H1 (cell line): ENCODE results near the gene MDFI. TPM values are rescaled to one million over a fixed set of nuclear protein-coding genes. Genes with fewer than 3 reads are reported as not detected.

Source experiments
- CTCF ChIA-PET: fragments of 300-600 bp; sonication (Branson Sonifier 250); formaldehyde crosslinking; loops from one replicate; lab custom pipeline; 2021; ENCODE audit not compliant: partially characterized antibody; lab: Charles Lee
- POLR2A ChIA-PET: fragments of 300-600 bp; sonication (Branson Sonifier 250); formaldehyde crosslinking; loops from one replicate; lab custom pipeline; 2021; ENCODE audit warnings: inconsistent platforms; ENCODE audit not compliant: partially characterized antibody; lab: Charles Lee
- DNase-seq, 2 experiments: peaks; one replicate each; pipeline versions ENCODE4 v3.0.0 to v3.0.0-alpha.2; 2010 to 2022; ENCODE audit warnings: low spot score in 2 of 2, low read depth in 1 of 2, mixed read lengths in 1 of 2
- FAIRE-seq: peaks from 2 replicates; lab custom pipeline; 2011; peaks lifted over from hg19 to GRCh38; lab: Jason Lieb, UNC
- H2AFZ ChIP-seq: 2 replicates; pipeline ENCODE4 v1.8.1; 2012; ENCODE audit warnings: low read length, inconsistent platforms
- H2AK5ac ChIP-seq: 2 replicates; pipeline ENCODE4 v1.6.1; 2013; ENCODE audit warnings: low read depth, low read length
- H2BK120ac ChIP-seq: replicated peaks from 2 replicates; pipeline ENCODE3; 2013; ENCODE audit warnings: low read depth, low read length, inconsistent platforms
- H2BK12ac ChIP-seq: 2 replicates; pipeline ENCODE4 v1.6.1; 2013; ENCODE audit warnings: low read depth, low read length
- H2BK15ac ChIP-seq: 2 replicates; pipeline ENCODE4 v1.6.1; 2013; ENCODE audit warnings: low read length
- H2BK20ac ChIP-seq: 2 replicates; pipeline ENCODE4 v1.6.1; 2013; ENCODE audit warnings: low read length
- H2BK5ac ChIP-seq: 2 replicates; pipeline ENCODE4 v1.6.1; 2013; ENCODE audit warnings: low read depth, low read length
- H3K14ac ChIP-seq: 2 replicates; pipeline ENCODE4 v1.6.1; 2013; ENCODE audit warnings: inconsistent platforms; ENCODE audit not compliant: insufficient read length
- H3K18ac ChIP-seq: 2 replicates; pipeline ENCODE4 v1.6.1; 2013; ENCODE audit warnings: low read length; ENCODE audit errors: extremely low read depth
- H3K23ac ChIP-seq: 2 replicates; pipeline ENCODE4 v1.6.1; 2013; ENCODE audit warnings: inconsistent platforms; ENCODE audit not compliant: insufficient read length
- H3K23me2 ChIP-seq: 2 replicates; pipeline ENCODE4 v1.6.1; 2013; ENCODE audit warnings: low read depth, low read length
- H3K27ac ChIP-seq: 2 replicates; pipeline ENCODE4 v1.6.1; 2011; ENCODE audit warnings: low read depth, low read length, inconsistent platforms
- H3K27me3 ChIP-seq, 4 experiments: replicated peaks in 1 of 4; 1 replicate in 1 of 4; 2 replicates in 3 of 4; pipeline versions ENCODE4 v1.6.1 to v1.8.1; 2011 to 2013; ENCODE audit warnings: low read length in 3 of 4, mild to moderate bottlenecking in 3 of 4, inconsistent platforms in 2 of 4, mixed read lengths in 2 of 4, moderate library complexity in 1 of 4; ENCODE audit not compliant: control insufficient read depth in 3 of 4, insufficient read depth in 3 of 4; ENCODE audit errors: extremely low read depth in 1 of 4
- H3K36me3 ChIP-seq, 4 experiments: 2 replicates each; pipeline versions ENCODE4 v1.6.1 to v1.8.1; 2011 to 2013; ENCODE audit warnings: mild to moderate bottlenecking in 4 of 4, low read length in 3 of 4, moderate library complexity in 2 of 4, control low read depth in 1 of 4, inconsistent platforms in 1 of 4; ENCODE audit not compliant: insufficient read depth in 4 of 4, control insufficient read depth in 2 of 4
- H3K4ac ChIP-seq: replicated peaks from 2 replicates; pipeline ENCODE3; 2013; ENCODE audit warnings: low read length, low read depth, mixed read lengths, inconsistent platforms; ENCODE audit not compliant: insufficient read length
- H3K4me1 ChIP-seq, 4 experiments: replicated peaks in 1 of 4; 1 replicate in 1 of 4; 2 replicates in 3 of 4; pipeline versions ENCODE4 v1.6.1 to v1.8.1; 2011 to 2013; ENCODE audit warnings: low read length in 3 of 4, inconsistent platforms in 2 of 4, mixed read lengths in 1 of 4; ENCODE audit not compliant: insufficient read depth in 4 of 4, control insufficient read depth in 3 of 4
- H3K4me2 ChIP-seq, 2 experiments: 2 replicates each; pipeline versions ENCODE4 v1.6.1 to v1.8.1; 2011 to 2013; ENCODE audit warnings: low read depth in 2 of 2, low read length in 2 of 2, control low read depth in 1 of 2, inconsistent platforms in 1 of 2, mild to moderate bottlenecking in 1 of 2; ENCODE audit not compliant: insufficient read depth in 1 of 2
- H3K4me3 ChIP-seq, 4 experiments: fragments of 200-600, 300-600 bp in 1 of 4; sonication (generic), shearing (Covaris generic), sonication (Bioruptor Twin) in 1 of 4; 2 replicates each; pipeline versions ENCODE4 v1.5.1 to v1.8.1; 2011 to 2016; ENCODE audit warnings: low read length in 4 of 4, low read depth in 3 of 4, control low read depth in 2 of 4, inconsistent platforms in 2 of 4, mild to moderate bottlenecking in 2 of 4, mixed read lengths in 1 of 4, moderate library complexity in 1 of 4; ENCODE audit not compliant: insufficient read depth in 2 of 4; ENCODE audit errors: extremely low read depth in 1 of 4
- H3K56ac ChIP-seq: replicated peaks from 2 replicates; pipeline ENCODE3; 2013; ENCODE audit warnings: low read depth, mild to moderate bottlenecking, mixed read lengths, low read length, inconsistent platforms; ENCODE audit not compliant: insufficient read length
- H3K79me1 ChIP-seq: 2 replicates; pipeline ENCODE4 v1.6.1; 2013; ENCODE audit warnings: low read depth, low read length, control low read depth
- H3K79me2 ChIP-seq, 2 experiments: 2 replicates each; pipeline versions ENCODE4 v1.6.1 to v1.8.1; 2012 to 2013; ENCODE audit warnings: low read length in 2 of 2, mild to moderate bottlenecking in 2 of 2, inconsistent platforms in 1 of 2; ENCODE audit not compliant: insufficient read depth in 2 of 2, control insufficient read depth in 1 of 2
- H3K9ac ChIP-seq, 4 experiments: replicated peaks in 1 of 4; 1 replicate in 1 of 4; 2 replicates in 3 of 4; pipeline versions ENCODE4 v1.6.1 to v1.8.1; 2011 to 2013; ENCODE audit warnings: low read depth in 3 of 4, low read length in 3 of 4, control low read depth in 2 of 4, mild to moderate bottlenecking in 2 of 4, moderate library complexity in 2 of 4, inconsistent platforms in 1 of 4; ENCODE audit errors: extremely low read depth in 1 of 4
- H3K9me3 ChIP-seq, 2 experiments: 2 replicates each; pipeline versions ENCODE4 v1.6.1 to v1.8.1; 2012 to 2013; ENCODE audit warnings: mild to moderate bottlenecking in 2 of 2, moderate library complexity in 2 of 2, control low read depth in 1 of 2, inconsistent platforms in 1 of 2, low read depth in 1 of 2, low read length in 1 of 2, mixed read lengths in 1 of 2; ENCODE audit not compliant: insufficient read depth in 2 of 2
- H4K20me1 ChIP-seq, 2 experiments: replicated peaks in 1 of 2; 2 replicates each; pipeline versions ENCODE3 to v1.8.1; 2011 to 2013; ENCODE audit warnings: inconsistent platforms in 2 of 2, low read length in 2 of 2, mild to moderate bottlenecking in 1 of 2; ENCODE audit not compliant: insufficient read depth in 2 of 2, control insufficient read depth in 1 of 2
- H4K5ac ChIP-seq: 2 replicates; pipeline ENCODE4 v1.6.1; 2013; ENCODE audit warnings: low read length, low read depth, mixed read lengths, inconsistent platforms; ENCODE audit not compliant: insufficient read length
- H4K8ac ChIP-seq: 2 replicates; pipeline ENCODE4 v1.8.0; 2013; ENCODE audit warnings: mild to moderate bottlenecking, moderate library complexity, low read length, inconsistent platforms; ENCODE audit not compliant: insufficient read depth; ENCODE audit errors: extremely low read depth
- H4K91ac ChIP-seq: replicated peaks from 2 replicates; pipeline ENCODE3; 2013; ENCODE audit warnings: low read length, mixed read lengths, inconsistent platforms; ENCODE audit not compliant: insufficient read length
- BACH1 ChIP-seq: IDR thresholded peaks from 2 replicates; pipeline ENCODE4 v1.6.1; 2012; ENCODE audit warnings: low read length, improper control_type of control experiment
- CBX8 ChIP-seq: fragments of 300-800, 300-1000 bp; sonication (generic); IDR thresholded peaks from 2 replicates; pipeline ENCODE4 v1.7.1; 2016; ENCODE audit warnings: low read depth, low read length, borderline replicate concordance
- CHD1 ChIP-seq: IDR thresholded peaks from 2 replicates; pipeline ENCODE4 v1.6.1; 2012; ENCODE audit warnings: low read depth, low read length, improper control_type of control experiment
- CHD2 ChIP-seq: IDR thresholded peaks from 2 replicates; pipeline ENCODE4 v1.6.1; 2012; ENCODE audit warnings: low read length, improper control_type of control experiment
- GTF2F1 ChIP-seq: IDR thresholded peaks from 2 replicates; pipeline ENCODE4 v1.6.1; 2012; ENCODE audit warnings: low read depth, low read length, improper control_type of control experiment, borderline replicate concordance
- JUND ChIP-seq: IDR thresholded peaks from 2 replicates; pipeline ENCODE4 v1.6.1; 2011; ENCODE audit warnings: mild to moderate bottlenecking, improper control_type of control experiment, low read length
- NRF1 ChIP-seq: IDR thresholded peaks from 2 replicates; pipeline ENCODE4 v1.6.1; 2011; ENCODE audit warnings: mild to moderate bottlenecking, low read depth, low read length, improper control_type of control experiment
- PHF8 ChIP-seq: fragments of 200-600 bp; sonication (generic); conservative IDR thresholded peaks from 2 replicates; pipeline ENCODE4 v1.7.1; 2012; ENCODE audit warnings: low read depth, mild to moderate bottlenecking, inconsistent platforms, low read length, moderate library complexity
- SIX5 ChIP-seq: IDR thresholded peaks from 2 replicates; pipeline ENCODE4 v1.6.1; 2011; ENCODE audit warnings: mild to moderate bottlenecking, low read depth, low read length
- SP4 ChIP-seq: IDR thresholded peaks from 2 replicates; pipeline ENCODE4 v1.6.1; 2012; ENCODE audit warnings: low read length, inconsistent platforms
- YY1 ChIP-seq: IDR thresholded peaks from 2 replicates; pipeline ENCODE4 v1.6.1; 2011; ENCODE audit warnings: low read depth, mild to moderate bottlenecking, low read length
- WGBS, 2 experiments: shearing (Covaris generic) in 1 of 2; methylation state at CpG; one replicate each; pipeline versions ENCODE4 v1.1.6 to v1.1.7; 2013 to 2015; ENCODE audit warnings: low lambda C conversion rate in 2 of 2, mixed read lengths in 2 of 2, inconsistent platforms in 1 of 2, low coverage in 1 of 2, missing lambda C conversion rate in 1 of 2; ENCODE audit not compliant: insufficient replicate concordance in 2 of 2, insufficient coverage in 1 of 2, insufficient read length in 1 of 2; ENCODE audit errors: extremely low coverage in 1 of 2, missing lambda C conversion rate in 1 of 2; 5-methylcytosine and 5-hydroxymethylcytosine counted together
- polyA plus RNA-seq, 7 experiments: library from polyadenylated mRNA; depleted of rRNA in 3 of 7; stranded (reverse) in 5 of 7; unstranded in 2 of 7; fragments of >200 nt in 5 of 7; fragments of 200-250 nt in 2 of 7; gene quantifications; 1 replicate in 5 of 7; 2 replicates in 1 of 7; 4 replicates in 1 of 7; pipeline versions ENCODE4 v1.2.1 to v1.2.3, GENCODE V29; 2011 to 2013; ENCODE audit warnings: missing spikeins in 2 of 7, mixed read lengths in 2 of 7
- total RNA-seq: library from RNA; stranded (reverse); fragmentation: NEBNext Ultra II Directional; extraction: Animal tissue kit (Norgen Biotek cat#: 25700); gene quantifications from 2 replicates; pipeline ENCODE4 v1.2.1, GENCODE V29; 2021
- TF ChIP-seq, protein P1 (sequence below): IDR thresholded peaks from 2 replicates; pipeline ENCODE4 v1.6.1; 2012; ENCODE audit warnings: inconsistent platforms
- TF ChIP-seq, protein P2 (sequence below): IDR thresholded peaks from 2 replicates; pipeline ENCODE4 v1.6.1; 2012; ENCODE audit warnings: inconsistent platforms

MDFI gene
- total and polyA plus RNA-seq, 2 of the 8 experiments (the other 6 are each of a cell fraction or from before 2014, with no cell fraction given): 41.0 to 65.6 TPM

GRCh38 chr6:41601248-41601549 lies 37.1 kb upstream of the MDFI start:
- Histone ChIP-seq H4K20me1 (peaks cover 0 to 2% of the 10 kb centered on the region in 2 experiments), H3K27ac (no peak overlapping the region), H3K79me1 (no peaks in the 10 kb centered on the region), H2BK15ac (0 out of 2 replicates have a peak overlapping the region, but pooled peaks have one; percentile 2), H4K91ac (no peak overlapping the region), H3K9me3 (no peaks in the 10 kb centered on the region), H4K5ac (no peak overlapping the region), H2AFZ (no peak overlapping the region), H3K4me1 (peaks cover 0 to 32% (median 17%) of the 10 kb centered on the region in 4 experiments; a peak in 6 of 7 replicates), H3K4me2 (no peak overlapping the region), H3K9ac (no peak overlapping the region), H3K23me2 (no peaks in the 10 kb centered on the region), H3K79me2 (no peaks in the 10 kb centered on the region), H3K56ac (no peak overlapping the region), H3K4me3 (no peak overlapping the region), H3K4ac (no peak overlapping the region), H3K27me3 (no peaks in the 10 kb centered on the region), H4K8ac (no peak overlapping the region), H2AK5ac (peak overlapping the region; percentile 44; the same call in 1 of the 2 replicates), H3K14ac (no peak overlapping the region), H3K23ac (no peak overlapping the region), H3K18ac (no peak overlapping the region), H2BK20ac (peak overlapping the region; percentile 80; the same call in 1 of the 2 replicates), H2BK5ac (no peak overlapping the region), H3K36me3 (no peaks in the 10 kb centered on the region), H2BK120ac (no peak overlapping the region), H2BK12ac (no peak overlapping the region)
- no peak for TF ChIP-seq NRF1
- no peak for TF ChIP-seq SP4
- TF ChIP-seq YY1: no peak
- TF ChIP-seq BACH1: no peak
- TF ChIP-seq, protein P1, sequence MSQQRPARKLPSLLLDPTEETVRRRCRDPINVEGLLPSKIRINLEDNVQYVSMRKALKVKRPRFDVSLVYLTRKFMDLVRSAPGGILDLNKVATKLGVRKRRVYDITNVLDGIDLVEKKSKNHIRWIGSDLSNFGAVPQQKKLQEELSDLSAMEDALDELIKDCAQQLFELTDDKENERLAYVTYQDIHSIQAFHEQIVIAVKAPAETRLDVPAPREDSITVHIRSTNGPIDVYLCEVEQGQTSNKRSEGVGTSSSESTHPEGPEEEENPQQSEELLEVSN: no peak
- no peak for TF ChIP-seq CBX8
- TF ChIP-seq CHD2: no peak
- TF ChIP-seq CHD1: no peak
- no peak for TF ChIP-seq PHF8
- TF ChIP-seq, protein P2, sequence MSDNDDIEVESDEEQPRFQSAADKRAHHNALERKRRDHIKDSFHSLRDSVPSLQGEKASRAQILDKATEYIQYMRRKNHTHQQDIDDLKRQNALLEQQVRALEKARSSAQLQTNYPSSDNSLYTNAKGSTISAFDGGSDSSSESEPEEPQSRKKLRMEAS: no peak
- TF ChIP-seq GTF2F1: no peak
- TF ChIP-seq JUND: no peak
- no peak for TF ChIP-seq SIX5
- CTCF ChIA-PET: interaction anchor here (0.7 to 27.7 kb wide), 29 partner anchors 9 to 231 kb away, joined by 3 to 361 read pairs (median 10); no protein-coding TSS in a partner anchor
- 91% methylated on average over 6 of the region's 6 CpGs; no CpG with 5 or more reads in 1 of the 2 experiments for WGBS, 2 experiments
- DNase-seq (no peak), FAIRE-seq (no peak)
- POLR2A ChIA-PET: interaction anchor here (0.6 to 1.8 kb wide), 8 partner anchors 38 to 820 kb away, joined by 3 to 10 read pairs (median 4); partner anchors contain the start of gene MDFI
